Measurements from ENCODE around the gene ZNF275. TPM values are rescaled to one million over a fixed set of nuclear protein-coding genes. Genes with fewer than 3 reads are reported as not detected.
"Not testable (repeated sequence)": the region's sequence is repeated elsewhere in the genome, so short reads cannot be mapped to it uniquely, and the experiment has no call there.

ZNF275 gene, protein sequence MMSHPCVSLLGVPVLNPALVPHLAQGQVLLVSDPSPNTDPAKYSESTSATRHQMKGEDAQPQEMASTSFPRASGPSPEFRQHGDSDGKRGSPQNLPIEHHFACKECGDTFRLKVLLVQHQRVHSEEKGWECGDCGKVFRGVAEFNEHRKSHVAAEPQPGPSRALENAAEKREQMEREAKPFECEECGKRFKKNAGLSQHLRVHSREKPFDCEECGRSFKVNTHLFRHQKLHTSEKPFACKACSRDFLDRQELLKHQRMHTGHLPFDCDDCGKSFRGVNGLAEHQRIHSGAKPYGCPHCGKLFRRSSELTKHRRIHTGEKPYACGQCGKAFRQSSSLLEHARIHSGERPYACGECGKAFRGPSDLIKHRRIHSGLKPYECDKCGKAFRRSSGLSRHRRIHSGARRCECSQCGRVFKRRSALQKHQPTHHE
- polyA plus RNA-seq (ENCODE audit: insufficient read length in 3 of 3) = 10 to 100 TPM; 19.2 to 22.6 (median 21.0) TPM
- long read RNA-seq, donor 1, full-length matches to known transcripts = 1 of 1 reads
- long read RNA-seq, donor 1, partial matches to known transcripts = 0 of 1 reads
- long read RNA-seq, donor 1, other reads (novel, unspliced or antisense) = 0 of 1 reads
- long read RNA-seq, donor 2, full-length matches to known transcripts = 2 of 2 reads
- long read RNA-seq, donor 2, partial matches to known transcripts = 0 of 2 reads
- long read RNA-seq, donor 2, other reads (novel, unspliced or antisense) = 0 of 2 reads
- long read RNA-seq, donor 3, full-length matches to known transcripts = 2 of 2 reads
- long read RNA-seq, donor 3, partial matches to known transcripts = 0 of 2 reads
- long read RNA-seq, donor 3, other reads (novel, unspliced or antisense) = 0 of 2 reads
- long read RNA-seq, donor 4, full-length matches to known transcripts = 2 of 2 reads
- long read RNA-seq, donor 4, partial matches to known transcripts = 0 of 2 reads
- long read RNA-seq, donor 4, other reads (novel, unspliced or antisense) = 0 of 2 reads
- long read RNA-seq, donor 5, full-length matches to known transcripts = 2 of 2 reads
- long read RNA-seq, donor 5, partial matches to known transcripts = 0 of 2 reads
- long read RNA-seq, donor 5, other reads (novel, unspliced or antisense) = 0 of 2 reads
- long read RNA-seq, donor 6, full-length matches to known transcripts = 4 of 4 reads
- long read RNA-seq, donor 6, partial matches to known transcripts = 0 of 4 reads
- long read RNA-seq, donor 6, other reads (novel, unspliced or antisense) = 0 of 4 reads
- long read RNA-seq, donor 7, full-length matches to known transcripts = 8 of 8 reads
- long read RNA-seq, donor 7, partial matches to known transcripts = 0 of 8 reads
- long read RNA-seq, donor 7, other reads (novel, unspliced or antisense) = 0 of 8 reads
- long read RNA-seq, donor 8, full-length matches to known transcripts = 1 of 1 reads
- long read RNA-seq, donor 8, partial matches to known transcripts = 0 of 1 reads
- long read RNA-seq, donor 8, other reads (novel, unspliced or antisense) = 0 of 1 reads
- long read RNA-seq, donor 9, full-length matches to known transcripts = 7 of 7 reads
- long read RNA-seq, donor 9, partial matches to known transcripts = 0 of 7 reads
- long read RNA-seq, donor 9, other reads (novel, unspliced or antisense) = 0 of 7 reads
- long read RNA-seq, donor 10, full-length matches to known transcripts = 1 of 1 reads
- long read RNA-seq, donor 10, partial matches to known transcripts = 0 of 1 reads
- long read RNA-seq, donor 10, other reads (novel, unspliced or antisense) = 0 of 1 reads
- long read RNA-seq, donor 11, full-length matches to known transcripts = 3 of 3 reads
- long read RNA-seq, donor 11, partial matches to known transcripts = 0 of 3 reads
- long read RNA-seq, donor 11, other reads (novel, unspliced or antisense) = 0 of 3 reads
- long read RNA-seq, donor 12, full-length matches to known transcripts = 4 of 4 reads
- long read RNA-seq, donor 12, partial matches to known transcripts = 0 of 4 reads
- long read RNA-seq, donor 12, other reads (novel, unspliced or antisense) = 0 of 4 reads
- long read RNA-seq, donor 13, full-length matches to known transcripts = 5 of 5 reads
- long read RNA-seq, donor 13, partial matches to known transcripts = 0 of 5 reads
- long read RNA-seq, donor 13, other reads (novel, unspliced or antisense) = 0 of 5 reads
- long read RNA-seq, donor 14, full-length matches to known transcripts = 5 of 5 reads
- long read RNA-seq, donor 14, partial matches to known transcripts = 0 of 5 reads
- long read RNA-seq, donor 14, other reads (novel, unspliced or antisense) = 0 of 5 reads
- long read RNA-seq, donor 15, full-length matches to known transcripts = 6 of 6 reads
- long read RNA-seq, donor 15, partial matches to known transcripts = 0 of 6 reads
- long read RNA-seq, donor 15, other reads (novel, unspliced or antisense) = 0 of 6 reads
- long read RNA-seq, donor 16, full-length matches to known transcripts = 3 of 3 reads
- long read RNA-seq, donor 16, partial matches to known transcripts = 0 of 3 reads
- long read RNA-seq, donor 16, other reads (novel, unspliced or antisense) = 0 of 3 reads

GRCh38 chrX:153333821-153334653, at the start of gene ZNF275:
ZNF275 (plus strand) TSS chrX:153334153; CDS start chrX:153336680, 2,527 bp downstream.
- DNase-seq = peak; percentile 73

DNA sequence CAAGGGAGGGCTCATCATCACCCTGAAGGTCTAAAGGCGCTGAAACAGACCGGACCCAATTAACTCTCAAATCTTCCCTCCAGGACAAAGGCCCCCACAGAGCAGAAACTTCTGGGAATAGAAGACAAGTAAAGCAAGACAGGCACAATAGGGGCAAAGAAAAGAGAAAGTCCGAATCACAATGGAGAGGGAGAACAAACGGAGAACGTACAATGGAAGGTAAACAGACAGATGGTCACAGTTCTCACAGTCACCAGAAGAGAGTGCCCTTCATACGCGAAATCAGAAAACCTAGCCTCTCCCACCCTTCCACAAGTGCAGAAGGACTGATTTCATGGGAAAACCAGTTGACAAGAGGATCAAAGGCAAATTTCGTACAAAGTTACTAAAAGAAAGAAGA, 48.3 kb upstream of the ZNF275 start:
- not testable (repeated sequence) for DNase-seq

GRCh38 chrX:153288807-153289206, 45.1 kb upstream of the ZNF275 start:
- not testable (repeated sequence) for DNase-seq

GRCh38 chrX:153293485-153294071, 40.4 kb upstream of the ZNF275 start:
- DNase-seq = not testable (repeated sequence)

- no peak for DNase-seq
These were observed 36.6 kb upstream of the ZNF275 start for GRCh38 chrX:153297376-153297775.

DNA sequence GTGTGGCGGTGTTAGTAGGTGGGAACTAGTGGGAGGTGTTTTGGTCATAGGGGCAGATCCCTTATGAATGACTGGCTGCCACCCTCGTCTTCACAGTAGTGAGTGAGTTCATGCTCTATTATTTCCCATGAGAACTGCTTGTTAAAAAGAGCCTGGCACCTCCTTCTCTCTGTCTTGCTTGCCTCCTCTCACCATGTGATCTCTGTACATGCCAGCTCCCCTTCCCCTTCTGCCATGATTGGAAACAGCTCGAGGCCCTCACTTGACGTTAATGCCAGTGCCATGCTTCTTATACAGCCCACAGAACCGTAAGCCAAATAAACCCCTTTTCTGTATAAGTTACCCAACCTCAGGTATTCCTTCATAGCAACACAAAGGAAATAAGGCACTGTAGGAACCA, 34.1 kb upstream of the ZNF275 start:
- no peak for DNase-seq

DNA sequence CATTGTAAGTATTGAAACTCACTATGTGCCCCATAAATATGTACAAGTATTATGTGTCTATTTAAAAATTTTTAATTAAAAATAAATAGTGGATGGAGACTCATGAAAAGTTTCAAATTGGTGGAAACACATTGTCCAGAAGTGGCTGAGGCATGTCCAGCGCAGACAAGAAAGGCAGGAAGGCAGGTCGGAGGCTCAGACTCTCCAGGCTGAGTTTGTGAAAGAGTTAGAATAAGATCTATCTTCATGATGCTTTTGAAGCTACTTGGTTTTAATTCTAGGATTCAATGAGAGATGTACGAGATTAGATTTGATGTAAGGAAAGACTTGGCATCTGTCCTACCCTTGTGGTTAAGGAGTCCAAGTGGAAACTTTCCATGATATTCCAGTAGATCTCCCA, 32.2 kb upstream of the ZNF275 start:
- no peak for DNase-seq

DNA sequence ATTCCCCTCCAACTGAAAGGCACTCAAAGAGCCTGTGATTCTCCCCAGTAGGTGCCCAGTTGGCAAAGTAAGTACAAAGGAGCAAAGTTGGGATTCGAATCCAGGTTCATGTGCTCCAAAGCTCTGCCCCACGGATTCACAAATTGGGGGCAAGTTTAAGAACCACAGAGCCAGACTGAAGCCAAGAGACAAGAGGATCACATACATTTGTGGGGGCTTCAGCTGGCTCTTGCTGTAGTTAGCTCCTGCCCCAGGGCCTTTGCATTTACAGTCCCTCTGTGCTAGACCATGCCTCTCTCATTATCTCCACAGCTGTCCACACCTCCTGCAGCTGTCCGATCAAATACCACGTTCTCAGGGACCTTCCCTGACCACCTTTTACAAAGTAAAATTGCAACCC, 31.2 kb upstream of the ZNF275 start:
- DNase-seq = no peak

GRCh38 chrX:153303276-153304262, 30.4 kb upstream of the ZNF275 start:
- DNase-seq = no peak

GRCh38 chrX:153304988-153305736, 28.8 kb upstream of the ZNF275 start:
- no peak for DNase-seq

GRCh38 chrX:153305972-153306371, 28.0 kb upstream of the ZNF275 start:
- DNase-seq = no peak

GRCh38 chrX:153306527-153307115, 27.3 kb upstream of the ZNF275 start:
- DNase-seq = no peak

- no peak for DNase-seq
These were observed 26.4 kb upstream of the ZNF275 start for GRCh38 chrX:153307276-153308178.

- DNase-seq = no peak
These were observed 23.1 kb upstream of the ZNF275 start for GRCh38 chrX:153310901-153311300.
